Thyroid gland (tissue), 4 donors: ENCODE results near the gene FOXO1.

Experiments used
- POLR2A ChIP-seq, 2 donors: fragments of 450-650 bp; IDR thresholded peaks; one replicate each; pipeline ENCODE4 v1.6.1; 2017; ENCODE audit warnings: antibody characterized with exemption in 2 of 2, mild to moderate bottlenecking in 2 of 2, moderate library complexity in 1 of 2
- TF ChIP-seq, protein P1 (sequence below), 6 experiments: fragments of 200-600 bp in 3 of 6; fragments of 450-650 bp in 3 of 6; sonication (generic) in 3 of 6; IDR thresholded peaks; one replicate each; pipeline ENCODE4 v1.5.1; 2016 to 2019; ENCODE audit warnings: antibody characterized with exemption in 6 of 6, mild to moderate bottlenecking in 2 of 6, inconsistent platforms in 1 of 6, moderate library complexity in 1 of 6

DNA sequence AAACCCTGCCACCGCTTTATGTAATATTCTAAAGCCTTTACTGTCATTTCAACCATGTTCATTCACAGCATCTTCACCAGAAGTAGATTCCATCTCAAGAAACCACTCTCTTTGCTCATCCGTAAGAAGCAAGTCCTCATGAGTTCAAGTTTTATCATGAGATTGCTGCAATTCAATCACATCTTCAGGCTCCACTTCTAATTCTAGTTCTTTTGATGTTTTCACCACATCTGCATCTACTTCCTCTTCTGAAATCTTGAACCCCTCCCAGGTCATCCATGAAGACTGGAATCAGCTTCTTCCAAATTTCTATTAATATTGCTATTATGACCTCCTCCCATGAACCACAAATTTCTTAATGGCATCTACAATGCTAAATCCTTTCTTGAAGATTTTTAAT is 83.9 kb downstream of the FOXO1 start:
- TF ChIP-seq, protein P1, sequence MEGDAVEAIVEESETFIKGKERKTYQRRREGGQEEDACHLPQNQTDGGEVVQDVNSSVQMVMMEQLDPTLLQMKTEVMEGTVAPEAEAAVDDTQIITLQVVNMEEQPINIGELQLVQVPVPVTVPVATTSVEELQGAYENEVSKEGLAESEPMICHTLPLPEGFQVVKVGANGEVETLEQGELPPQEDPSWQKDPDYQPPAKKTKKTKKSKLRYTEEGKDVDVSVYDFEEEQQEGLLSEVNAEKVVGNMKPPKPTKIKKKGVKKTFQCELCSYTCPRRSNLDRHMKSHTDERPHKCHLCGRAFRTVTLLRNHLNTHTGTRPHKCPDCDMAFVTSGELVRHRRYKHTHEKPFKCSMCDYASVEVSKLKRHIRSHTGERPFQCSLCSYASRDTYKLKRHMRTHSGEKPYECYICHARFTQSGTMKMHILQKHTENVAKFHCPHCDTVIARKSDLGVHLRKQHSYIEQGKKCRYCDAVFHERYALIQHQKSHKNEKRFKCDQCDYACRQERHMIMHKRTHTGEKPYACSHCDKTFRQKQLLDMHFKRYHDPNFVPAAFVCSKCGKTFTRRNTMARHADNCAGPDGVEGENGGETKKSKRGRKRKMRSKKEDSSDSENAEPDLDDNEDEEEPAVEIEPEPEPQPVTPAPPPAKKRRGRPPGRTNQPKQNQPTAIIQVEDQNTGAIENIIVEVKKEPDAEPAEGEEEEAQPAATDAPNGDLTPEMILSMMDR (IDR thresholded peaks at IDR 0.05): no peak
- no peak for TF ChIP-seq POLR2A (IDR thresholded peaks at IDR 0.05)
